SKM-1 (cell line): ENCODE results near the gene RAB23.
"Not testable (repeated sequence)": the region's sequence is repeated elsewhere in the genome, so short reads cannot be mapped to it uniquely, and the experiment has no call there.

Source experiments
- DNase-seq: peaks from one replicate; lab custom pipeline; 2025; ENCODE audit not compliant: unreplicated experiment; lab: John Stamatoyannopoulos, UW

Gene RAB23

DNA sequence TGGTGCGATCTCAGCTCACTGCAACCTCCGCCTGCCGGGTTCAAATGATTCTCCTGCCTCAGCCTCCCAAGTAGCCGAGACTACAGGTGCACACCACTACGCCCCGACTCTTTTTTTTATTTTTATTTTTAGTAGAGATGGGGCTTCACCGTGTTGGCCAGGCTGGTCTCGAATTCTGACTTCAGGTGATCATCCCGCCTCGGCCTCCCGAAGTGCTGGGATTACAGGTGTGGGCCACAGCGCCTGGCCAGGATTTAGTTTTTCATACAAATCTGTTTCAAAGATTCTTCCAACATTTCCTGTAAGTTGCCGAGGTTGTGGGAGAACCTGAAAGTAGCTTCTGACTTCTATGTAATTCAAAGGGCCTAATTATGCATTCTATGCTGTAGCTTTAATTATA is 21.4 kb upstream of the RAB23 start:
- DNase-seq: not testable (repeated sequence)

DNA sequence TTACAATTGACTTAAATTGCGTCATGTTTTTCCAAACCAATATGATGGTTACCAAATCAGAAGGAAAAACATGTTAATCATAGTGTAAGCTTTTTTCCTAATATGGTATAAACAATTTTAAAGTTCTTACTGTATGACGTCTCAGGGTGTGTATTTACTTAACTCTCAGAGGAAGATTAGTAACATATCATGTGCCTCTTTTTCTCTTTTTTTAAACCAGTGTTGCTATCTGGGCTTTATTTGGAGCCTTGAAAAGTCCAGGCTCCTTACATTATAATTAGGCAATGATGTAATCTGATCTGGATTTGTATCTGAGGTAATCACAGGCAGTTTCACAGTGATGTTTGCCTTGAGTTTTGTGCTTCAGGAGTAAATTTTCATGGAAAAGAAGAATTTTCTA is 20.4 kb upstream of the RAB23 start:
- DNase-seq: no peak

DNA sequence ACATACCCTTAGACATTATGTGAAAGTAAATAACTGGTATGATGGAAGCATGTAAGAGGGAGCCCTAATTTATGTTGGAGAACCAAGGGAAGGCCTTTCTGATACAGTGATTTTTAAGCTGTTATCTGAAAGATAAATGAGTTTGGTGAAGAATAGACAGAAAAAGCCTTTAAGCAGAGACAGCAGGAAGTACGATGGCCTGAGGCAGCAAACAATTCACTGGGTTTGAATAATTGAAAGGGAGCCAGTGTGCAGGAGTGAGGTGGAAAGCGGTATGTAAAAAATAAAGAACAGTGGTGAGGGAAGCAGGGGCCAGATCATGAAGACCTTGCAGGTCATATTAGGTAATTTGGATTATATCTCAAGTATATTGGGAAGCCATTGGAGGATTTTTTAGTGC is 4.1 kb upstream of the RAB23 start:
- DNase-seq: no peak

DNA sequence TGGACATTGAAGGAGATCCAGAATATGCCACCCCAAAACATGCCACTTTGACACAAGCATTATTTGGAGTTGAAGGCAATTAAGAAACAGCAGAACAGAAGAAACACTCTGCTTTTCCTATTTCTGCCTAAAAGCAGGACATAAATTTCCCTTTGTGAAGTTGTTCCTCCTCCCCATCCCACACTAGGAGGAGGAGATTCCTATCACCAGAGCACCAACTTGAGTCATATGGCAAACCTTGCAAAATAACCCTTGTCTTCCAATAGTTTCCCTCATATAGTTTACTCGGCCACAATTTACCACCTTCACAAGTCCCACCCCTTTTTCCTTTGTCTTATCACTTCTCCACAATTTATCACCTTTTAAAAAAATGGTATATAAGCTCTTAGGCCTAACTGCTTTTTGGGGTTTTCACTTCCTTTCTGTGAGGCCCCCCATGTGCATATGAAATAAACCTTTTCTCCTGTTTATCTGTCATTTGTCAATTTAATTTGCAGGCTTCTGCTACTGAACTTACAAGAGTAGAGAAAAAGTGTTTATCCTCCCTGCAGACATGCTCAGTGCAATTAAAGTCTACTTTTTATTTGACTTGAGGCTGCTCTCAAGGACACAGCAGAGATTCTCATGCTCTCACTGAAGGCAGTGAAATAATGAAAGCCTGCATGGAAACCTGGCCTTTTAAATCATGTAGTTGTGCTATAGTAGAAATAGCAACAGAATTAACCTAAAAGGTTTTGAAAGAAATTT is 2.8 kb upstream of the RAB23 start:
- no peak for DNase-seq

DNA sequence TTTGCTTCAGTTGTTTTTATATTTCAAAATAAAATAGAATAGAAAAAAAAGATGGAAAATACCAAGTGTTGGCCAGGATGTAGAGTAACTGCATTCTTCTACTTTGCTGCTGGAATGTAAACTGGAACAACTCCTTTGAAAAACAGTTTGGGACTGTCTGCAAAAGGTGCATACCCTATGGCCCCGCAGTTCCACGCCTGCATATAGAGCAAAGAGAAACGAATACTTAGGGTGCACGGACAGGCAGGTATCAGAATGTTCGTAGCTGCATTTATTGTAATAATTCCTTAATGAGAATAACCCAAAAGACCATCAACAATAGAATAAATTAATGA is 603 bp upstream of the RAB23 start:
- DNase-seq: no peak

DNA sequence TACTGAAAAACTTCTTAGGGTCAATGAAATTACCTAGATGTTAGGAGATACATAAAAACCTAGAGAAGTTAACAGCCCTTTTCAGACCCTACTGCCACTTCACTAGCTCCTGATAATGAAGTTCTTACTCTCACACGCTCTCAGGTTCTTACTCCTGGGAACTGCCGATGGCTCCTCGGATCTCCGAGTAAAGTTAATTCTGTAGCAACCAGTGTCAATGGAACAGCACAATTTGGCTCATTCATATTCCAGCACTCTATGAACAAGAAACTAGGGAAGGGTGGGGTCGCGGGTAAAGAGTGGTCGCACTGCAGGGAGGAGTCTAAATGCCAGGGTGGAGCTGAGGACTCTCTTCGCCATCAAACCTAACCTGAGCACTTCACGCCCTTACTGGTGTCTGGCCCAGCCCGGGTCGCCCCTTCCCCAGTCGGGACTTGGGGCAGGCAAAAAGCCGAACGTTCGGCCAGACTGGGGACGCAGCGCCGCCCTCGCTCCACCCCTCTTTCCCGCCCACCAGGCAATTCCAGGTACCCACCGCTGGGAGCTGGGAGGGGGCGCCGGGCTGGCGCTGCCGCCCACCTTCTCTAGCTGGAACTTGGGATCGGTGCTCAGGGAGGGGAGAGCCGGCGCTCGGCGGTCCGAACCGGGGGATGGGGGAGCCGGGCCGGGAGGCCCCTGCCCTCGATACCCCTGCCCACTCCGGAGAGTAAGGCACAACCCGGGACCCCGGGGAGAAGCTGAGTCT is 744 bp downstream of the RAB23 start:
- no peak for DNase-seq

DNA sequence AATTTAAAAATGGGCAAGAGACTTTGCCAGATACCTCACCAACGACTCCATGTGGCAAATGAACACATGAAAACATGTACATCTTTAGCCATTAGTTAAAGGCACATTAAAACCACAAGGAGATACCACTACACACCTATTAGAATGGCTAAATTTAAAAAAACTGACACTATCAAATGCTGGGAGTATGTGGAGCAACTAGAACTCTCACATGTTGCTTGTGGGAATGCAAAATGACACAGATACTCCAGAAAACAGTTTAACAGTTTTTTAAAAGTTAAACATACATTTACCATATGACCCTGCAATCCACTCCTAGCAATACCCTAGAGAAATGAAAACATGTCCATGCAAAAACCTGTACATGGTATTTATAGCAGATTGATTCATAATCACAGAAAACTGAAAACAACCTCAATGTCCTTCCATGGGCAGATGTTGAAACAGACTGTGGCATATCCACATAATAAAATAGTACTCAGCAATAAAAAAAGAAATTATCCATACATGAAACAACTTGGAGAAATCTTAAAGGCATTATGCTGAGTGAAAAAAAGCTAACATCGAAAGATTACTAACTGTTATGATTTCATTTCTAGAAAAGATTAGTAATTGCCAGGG is 1.9 kb downstream of the RAB23 start:
- DNase-seq: no peak

DNA sequence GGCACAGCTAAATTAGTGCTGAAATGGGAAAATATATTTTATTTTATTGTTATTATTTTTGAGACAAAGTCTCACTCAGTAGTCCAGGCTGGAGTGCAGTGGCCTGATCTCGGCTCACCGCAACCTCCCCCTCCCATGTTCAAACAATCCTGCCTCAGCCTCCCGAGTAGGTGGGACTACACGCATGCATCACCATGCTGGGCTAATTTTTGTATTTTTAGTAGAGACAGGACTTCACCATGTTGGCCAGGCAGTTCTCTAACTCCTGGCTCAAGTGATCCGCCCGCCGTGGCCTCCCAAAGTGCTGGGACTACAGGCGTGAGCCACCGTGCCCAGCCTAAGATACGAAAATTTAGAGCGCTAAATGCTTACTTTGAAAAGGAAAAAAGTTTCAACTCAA is 4.8 kb downstream of the RAB23 start:
- no peak for DNase-seq

DNA sequence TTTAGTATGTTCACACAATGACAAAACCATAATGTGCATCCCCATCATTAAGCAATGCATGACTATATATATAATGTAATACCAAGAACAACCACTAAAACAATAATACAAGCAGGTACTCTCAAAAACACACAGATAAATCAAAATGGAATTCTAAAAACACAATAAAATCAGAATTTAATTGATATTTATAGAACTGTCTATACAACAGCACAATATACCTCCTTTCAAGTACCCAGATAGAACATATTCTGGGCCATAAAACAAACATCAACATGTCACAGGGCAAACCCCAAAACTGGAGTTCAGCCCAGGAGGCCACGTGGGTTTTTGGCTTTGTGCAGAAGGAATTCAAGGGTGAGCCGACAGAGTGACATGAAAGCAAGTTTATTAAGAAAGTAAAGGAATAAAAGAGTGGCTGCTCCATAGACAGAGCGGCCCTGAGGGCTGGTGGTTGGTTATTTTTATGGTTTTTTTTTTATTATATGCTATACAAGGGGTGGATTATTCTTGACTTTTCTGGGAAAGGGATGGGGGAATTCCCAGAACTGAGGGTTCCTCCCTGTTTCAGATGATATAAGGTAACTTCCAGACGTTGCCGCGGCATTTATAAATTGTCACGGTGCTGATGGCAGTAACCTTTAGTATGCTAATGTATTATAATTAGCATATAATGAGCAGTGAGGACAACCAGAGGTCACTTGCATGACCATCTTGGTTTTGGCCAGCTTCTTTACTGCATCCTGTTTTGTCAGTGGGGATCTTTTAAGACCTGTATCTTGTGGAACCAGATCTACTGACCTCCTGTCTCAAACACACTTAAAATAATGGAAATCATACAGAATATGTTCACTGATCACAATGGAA is 5.6 kb downstream of the RAB23 start:
- no peak for DNase-seq

DNA sequence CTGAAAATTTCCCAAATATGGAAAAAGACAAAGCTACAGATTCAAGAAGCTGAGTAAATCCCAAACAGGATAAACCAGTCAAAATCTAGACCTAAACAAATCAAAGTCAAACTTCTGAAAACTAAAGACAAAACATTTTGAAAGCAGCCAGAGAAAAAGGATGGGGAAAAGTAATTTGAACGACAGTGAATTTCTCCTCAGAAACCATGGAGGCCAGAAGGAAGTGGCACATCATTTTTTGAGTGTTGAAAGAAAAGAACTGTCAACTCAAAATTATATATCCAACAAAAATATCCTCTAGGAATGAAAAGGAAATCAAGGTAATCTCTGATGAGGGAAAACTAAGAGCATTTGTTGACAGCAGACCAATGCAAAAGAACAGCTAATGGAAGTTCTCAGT is 6.8 kb downstream of the RAB23 start:
- DNase-seq: no peak

DNA sequence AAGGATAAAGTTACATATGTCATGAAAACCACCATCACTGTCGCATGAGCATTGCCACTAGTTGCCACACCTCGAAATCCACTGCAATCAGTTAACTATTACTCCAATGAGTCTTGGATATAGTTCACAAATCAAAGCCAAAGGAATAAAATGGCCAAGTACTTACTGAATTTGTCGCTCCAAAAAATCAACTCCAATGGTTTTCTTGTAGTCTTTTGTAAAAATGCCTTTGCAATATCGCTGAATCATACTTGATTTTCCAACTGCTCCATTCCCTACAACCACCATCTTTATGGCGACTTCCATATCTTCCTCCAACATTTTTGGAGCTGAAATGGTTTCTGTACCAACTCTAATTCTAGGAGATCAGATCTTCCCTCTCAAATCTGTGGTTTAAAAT is 12.0 kb downstream of the RAB23 start:
- DNase-seq: no peak

DNA sequence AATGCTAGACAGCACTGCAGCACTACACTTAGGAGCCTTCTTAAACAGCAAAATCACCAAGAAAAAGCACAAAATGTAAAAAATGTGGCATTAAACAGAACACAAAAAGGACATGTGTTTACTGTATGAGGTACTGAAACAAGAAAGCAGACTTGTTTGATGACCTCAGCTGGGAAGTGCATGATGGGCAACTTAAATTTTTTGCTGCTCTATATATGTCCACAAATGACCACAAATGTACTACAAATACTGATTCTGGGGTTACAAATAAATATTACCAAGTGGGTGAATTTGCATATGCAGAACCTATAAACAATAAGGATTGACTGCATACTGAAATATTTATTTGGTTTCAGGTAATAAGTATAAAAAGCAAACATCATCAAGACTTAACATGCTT is 13.1 kb downstream of the RAB23 start:
- no peak for DNase-seq

DNA sequence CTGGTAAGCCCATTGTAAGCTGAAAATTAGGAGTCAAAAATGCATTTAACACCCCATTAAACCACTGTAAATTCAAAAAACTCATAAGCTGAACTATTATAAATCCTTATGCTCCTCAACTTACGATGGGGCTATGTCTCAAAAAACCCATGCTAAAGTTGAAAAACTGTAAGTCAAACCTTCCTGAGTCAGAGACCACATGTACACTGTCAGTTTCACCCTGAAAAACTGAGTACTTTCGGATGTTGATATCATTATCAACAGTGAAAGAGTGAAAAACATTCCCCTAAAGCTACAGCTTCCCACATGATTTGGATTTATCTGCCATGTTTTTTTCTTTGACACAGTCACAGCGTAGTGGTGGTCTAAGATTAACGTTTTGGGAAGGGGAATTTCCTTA is 14.2 kb downstream of the RAB23 start:
- DNase-seq: no peak

DNA sequence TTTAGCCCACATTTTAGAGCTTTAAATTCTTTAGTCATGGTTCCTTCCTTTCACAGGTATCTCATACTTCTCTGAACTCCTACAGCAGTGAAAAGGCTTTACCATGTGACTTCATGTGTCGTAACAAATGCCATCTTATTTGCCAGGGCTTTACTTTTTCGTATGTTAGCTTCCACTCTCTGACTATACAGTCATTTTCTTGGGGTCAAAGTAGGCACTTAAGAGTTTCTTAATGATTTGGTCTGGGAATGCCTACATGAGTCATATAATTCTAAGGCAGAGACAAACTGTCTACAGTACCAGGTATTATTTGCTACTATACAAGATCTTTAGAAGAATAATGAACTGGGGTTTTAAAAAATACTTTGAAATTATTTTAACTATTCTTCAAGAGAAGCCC is 15.0 kb downstream of the RAB23 start:
- no peak for DNase-seq

DNA sequence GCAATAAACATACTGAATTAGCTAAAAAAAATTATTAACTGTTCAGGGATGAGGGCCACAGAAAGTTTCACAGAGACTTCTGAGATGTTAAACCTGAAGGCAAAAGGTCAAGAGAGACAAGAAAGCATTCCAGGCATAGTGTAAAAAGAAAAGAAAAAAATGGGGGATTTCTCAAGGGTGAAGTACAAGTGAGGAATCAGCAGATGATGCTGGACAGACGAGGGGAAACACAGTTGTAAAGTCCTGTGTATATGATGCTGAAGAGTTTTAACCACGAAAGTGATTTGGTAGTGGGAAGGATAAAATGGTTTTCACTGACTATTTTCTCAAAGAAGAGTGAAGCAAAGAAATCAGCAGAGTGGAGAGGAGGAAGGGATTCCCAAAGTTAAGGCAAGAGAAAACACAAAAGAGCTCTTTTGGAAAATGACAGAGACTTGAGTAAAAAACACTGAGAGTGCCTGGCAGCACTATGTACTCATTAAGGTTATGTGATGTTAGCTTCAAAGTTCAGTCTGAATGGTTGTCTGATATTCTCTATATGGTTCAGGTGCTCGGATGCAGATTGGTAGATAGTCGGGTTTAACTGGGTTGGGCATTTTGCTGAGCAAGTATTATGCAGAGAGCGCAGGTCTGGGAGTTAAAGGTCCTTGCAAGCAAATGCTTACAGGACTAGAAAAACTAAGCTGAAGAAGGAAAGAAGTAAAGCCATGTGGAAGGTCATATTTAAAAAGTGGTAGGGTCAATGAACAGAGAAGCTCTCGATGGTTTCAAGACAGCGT is 16.4 kb downstream of the RAB23 start:
- no peak for DNase-seq

DNA sequence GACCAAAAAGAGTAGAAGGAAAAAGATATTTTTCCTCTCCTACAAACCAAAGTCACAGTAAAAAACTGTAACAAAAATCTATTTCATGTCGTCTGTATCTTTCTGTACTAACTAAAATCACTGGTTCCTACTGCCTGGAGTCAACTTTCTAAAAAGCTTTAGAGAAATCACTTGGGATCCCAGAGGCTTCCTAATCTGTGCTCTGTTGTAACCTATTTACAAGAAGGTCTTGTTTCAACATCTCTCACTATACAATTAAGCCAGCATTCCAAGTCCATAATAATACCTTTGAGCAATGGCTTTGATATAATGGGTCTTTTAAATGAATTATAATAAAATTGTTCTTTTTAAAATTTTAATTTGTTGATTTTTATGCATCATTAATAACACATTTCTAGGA is 20.4 kb downstream of the RAB23 start:
- no peak for DNase-seq

DNA sequence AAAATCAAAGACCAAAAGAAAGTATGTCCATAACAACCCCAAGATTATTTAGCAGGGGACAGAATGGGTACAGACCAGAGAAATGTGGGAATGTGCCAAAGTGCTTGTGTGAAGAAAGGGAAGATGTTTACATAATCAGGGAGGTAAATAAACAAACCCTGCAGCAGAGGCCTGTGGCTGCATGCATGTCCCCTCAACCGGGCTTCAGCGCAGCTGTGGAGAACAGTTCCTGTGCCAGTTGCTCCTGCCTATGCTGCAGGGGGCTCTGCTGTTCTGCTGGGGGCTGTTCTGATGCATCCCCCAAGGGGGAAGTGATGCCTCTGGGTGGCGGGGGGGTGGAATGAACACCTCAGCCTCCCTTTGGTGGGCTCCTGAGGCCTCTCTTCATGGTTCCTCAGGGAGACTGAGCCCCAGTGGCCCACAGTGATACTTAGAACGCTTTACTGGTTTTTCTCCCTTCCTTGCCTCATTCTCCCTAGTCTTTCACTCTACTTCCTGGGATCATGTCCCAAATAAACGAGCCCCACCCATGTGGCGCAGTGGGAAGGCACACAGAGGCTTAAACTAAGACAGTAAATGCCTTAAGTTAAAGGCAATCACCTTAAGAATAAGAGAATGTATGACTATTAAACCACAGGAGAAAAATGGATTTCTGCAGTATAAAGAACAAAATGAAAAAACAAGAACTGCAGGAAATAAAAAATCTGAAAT is 23.0 kb downstream of the RAB23 start:
- DNase-seq: no peak

DNA sequence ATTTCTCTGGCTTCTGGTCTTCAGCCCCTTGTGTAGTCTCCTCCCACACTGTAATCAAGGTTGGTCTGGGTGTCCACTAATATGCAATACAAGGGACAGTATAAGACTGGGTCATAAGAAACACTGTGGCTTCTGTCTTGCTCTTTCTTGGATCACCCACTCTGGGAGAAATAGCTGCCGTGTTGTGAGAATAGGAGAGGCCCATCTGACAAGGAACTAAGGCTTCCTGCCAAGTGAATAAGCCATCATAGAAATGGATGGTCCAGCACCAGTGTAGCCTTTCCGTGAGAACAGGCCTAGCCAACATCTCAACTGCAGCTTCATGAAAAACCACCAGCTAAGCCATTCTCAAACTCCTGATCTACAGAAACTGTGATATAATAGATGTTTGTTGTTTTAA is 26.6 kb downstream of the RAB23 start:
- DNase-seq: no peak

DNA sequence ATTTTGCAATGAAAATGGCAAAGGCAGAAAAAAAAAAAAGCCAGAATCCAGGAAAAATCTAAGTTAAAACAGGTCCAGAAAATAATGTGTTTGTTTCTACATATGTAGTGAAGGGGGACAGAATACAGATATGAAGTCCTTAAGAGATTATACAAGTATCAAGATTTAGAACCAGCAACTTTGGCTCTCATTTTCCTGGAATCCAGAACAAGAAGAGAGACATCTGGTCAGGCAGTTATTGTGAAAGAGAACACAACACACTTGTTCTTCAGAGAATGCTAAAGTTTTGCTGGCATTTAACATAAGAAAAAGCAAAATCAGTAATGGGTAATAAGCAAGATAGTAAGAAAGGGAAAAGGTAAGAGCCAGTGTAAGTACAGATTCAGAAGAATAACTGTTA is 28.9 kb downstream of the RAB23 start:
- no peak for DNase-seq

DNA sequence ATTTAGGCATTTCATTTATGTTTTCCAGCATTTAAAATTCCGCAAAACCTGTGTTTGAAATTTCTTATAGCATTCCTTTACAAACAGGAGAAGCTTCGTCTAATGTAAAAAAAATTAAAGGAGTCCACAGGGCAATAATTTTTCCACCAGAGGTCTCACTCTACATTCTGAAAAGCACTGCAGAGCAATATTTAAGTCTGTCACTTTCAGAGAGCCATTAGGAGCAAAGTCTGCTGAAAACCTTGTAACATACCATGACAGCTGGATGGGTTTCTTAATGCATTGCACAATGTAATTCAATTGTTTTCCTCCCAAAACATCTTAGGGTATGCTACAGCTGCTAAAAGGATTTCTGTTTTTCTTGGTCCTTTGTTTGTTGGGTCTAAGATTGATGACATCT is 32.0 kb downstream of the RAB23 start:
- no peak for DNase-seq
